ENCODE results near the gene ZBTB21.
A peak's percentile ranks its signal among the peaks of the same experiment; 100 is the strongest.
"Not testable (repeated sequence)": the region's sequence is repeated elsewhere in the genome, so short reads cannot be mapped to it uniquely, and the experiment has no call there.

ZBTB21 gene

DNA sequence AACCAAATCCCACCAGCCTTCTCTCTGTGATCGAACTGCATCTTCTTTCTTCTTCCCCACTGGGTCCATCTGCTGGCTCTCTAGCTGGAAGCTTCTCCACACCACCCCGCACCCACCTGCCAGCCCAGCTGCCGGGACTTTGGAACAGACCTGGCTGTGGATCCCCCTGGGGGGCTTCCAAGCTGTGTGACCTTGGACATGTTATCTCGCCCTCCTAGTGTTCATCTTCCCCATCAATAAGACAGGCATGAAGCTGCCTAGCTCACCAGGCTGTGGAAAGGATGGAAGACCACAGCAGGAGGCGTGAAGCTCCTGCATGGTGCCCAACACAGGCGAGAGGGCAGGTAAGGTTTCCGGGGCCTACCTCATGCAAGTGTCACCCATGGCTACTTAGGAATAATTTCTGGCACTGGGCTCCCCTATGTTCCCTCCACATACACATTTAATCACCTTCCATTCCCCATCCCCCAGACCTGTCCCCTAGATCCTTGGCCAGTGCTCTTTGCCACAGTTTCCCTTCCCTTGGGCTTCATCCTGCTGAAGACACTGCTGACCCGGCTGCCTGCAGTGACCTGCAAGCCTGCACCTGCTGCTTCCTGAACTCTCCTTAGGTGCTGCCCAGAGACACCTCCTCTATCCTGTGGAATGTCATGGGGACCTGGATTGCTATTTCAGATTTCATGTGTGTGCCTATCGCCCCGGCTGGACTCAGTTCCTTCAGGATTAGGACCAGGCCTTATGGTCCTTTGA, 43.1 kb downstream of the ZBTB21 start:
- no peak for ATAC-seq
- DNase-seq = no peak

DNA sequence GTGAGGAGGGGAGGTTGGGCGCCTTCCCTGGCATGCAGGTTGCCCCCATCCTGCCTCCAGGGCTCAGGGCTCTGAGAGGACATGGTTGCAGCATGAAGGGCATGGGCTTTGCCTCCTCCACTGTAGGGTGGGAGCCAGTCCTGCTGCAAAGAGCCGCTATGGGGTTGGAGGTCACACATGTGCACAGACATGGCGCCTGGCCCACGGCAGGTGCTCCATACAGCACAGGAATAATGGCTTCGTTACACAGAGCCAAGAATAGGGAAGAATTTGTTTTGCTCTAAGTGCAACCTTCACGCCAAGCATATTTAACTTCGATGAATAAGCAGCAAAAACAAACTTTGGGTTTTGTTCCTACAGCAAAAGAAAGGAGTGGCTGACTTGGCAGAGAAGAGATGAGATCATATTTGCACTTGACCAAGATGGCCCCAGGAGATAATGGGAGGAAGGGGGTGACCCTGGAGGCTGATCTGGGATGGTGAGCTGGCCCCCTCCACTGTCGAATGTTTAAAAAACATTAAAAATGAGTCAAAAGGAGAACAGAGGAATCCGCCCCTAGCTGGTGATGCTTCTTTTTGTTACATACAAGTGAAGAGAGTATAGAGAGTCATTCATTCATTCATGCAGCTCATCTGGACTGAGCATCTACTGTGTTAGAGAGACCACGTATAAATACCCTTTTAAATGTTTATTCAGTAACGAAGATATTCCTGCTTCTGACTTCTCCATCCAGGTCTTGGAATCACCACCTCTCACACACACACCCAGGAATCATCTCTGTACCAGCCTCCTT, 43.9 kb downstream of the ZBTB21 start:
- DNase-seq = no peak
- no peak for ATAC-seq

DNA sequence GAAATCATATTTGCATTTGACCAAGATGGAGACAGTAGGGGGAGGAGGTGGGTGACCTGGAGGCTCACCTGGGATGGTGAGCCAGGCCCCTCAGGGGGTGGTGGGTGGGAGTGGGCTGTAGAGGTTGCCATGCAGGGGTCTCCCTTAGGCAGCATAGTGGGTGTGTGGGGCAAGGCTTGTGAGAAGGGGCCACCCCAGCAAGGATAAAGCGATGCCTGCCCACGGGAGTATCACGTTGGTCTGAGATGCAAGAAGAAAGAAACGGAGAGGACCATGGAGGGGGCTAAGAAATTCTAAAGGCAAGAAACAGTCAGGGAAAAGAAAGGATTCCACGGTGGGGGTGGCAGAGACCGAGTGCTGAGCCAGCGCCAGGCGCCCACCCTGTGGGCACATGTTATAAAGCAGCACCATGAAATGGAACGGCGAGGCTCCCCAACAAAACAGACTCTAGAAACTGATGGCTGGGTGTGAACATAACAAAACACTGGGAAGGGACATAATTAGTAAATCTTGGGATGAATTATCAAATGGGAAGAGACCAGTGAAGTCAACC, 44.6 kb downstream of the ZBTB21 start:
- no peak for ATAC-seq
- DNase-seq = no peak

DNA sequence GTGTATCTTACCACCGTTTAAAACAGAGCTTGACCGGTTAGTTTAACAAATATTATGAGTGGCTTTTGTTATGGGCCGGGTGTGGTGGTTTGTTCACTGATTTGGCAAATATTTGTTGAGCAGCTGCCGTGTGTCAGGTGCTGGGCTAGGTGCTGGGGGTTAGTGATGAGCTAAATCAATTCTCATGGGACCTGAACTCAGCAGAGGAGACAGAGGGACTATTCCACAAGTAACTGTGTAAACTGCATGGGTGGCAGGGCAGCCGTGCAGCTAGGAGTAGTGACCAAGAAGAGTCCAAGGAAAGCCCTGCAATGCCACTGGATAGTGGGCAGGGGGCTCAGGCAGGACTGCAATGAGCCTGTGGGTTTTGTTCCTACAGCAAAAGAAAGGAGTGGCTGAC, 45.1 kb downstream of the ZBTB21 start:
- DNase-seq (no peak), ATAC-seq (no peak)

DNA sequence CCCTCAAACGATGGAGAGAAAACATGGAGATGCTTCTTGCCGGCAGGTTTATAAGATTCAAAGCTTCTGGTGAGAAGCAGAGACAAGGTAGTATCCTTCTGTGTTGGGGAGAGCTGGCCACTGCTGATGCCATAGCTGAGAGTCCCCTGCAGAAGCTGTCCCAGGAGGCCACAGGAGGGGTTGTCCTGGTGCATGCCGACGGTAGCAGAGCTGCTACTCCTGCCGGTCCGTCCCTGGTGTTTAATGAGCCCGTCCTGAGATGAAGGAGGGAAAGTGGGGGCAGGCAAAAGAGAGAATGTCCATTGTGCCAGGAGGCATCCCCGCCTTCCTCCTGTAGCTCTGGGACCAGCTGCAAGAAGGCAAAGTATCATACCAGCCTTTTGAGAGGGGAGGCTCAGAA, 46.0 kb downstream of the ZBTB21 start:
- DNase-seq (no peak), ATAC-seq (no peak)

DNA sequence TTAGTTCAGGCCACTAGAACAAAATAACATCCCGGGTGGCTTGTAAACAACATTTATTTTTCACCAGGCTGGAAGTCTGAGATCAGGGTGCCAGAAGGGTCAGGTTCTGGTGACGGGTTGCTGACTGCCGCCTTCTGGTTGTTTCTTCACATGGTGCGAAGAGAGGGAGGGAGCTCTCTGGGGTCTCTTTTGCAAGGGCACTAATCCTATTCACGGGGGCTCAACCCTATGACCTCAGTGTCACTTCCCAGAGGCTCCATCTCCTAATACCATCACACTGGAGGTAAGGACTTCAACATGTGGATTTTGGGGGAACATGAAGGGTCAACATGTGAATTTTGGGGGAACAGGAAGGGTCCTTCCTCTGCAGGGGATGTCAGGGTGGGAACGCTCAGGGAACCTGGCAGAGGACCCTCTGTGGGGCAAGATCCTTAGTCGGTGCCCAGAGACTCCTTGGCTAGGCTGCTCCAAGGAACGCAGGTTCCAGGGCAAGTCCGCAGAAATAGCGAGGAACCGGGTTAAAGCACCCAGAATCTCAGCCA, 47.7 kb downstream of the ZBTB21 start:
- no peak for ATAC-seq

DNA sequence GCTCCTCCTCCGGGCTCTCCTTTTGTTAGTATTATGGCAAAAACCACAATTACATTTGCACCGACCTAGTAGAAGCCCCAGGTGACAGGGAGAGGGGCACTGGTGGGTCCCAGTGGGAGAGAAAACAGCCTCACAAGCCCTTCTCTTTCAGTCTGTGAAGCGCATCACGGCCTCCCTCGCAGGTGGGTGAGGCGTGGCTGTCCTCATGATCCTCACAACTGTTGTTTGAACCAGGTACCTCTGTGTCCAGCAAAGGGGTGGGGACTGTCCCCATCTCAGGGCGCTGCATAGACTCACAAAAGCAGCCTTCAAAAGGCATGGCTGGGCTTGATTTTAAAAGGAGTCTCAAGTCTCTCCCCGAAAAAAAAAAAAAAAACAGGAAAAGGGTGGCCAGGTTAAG, 48.4 kb downstream of the ZBTB21 start:
- no peak for DNase-seq
- no peak for ATAC-seq

More for the DNA sequence above, 47.7 kb downstream of the ZBTB21 start:
- no peak for DNase-seq

DNA sequence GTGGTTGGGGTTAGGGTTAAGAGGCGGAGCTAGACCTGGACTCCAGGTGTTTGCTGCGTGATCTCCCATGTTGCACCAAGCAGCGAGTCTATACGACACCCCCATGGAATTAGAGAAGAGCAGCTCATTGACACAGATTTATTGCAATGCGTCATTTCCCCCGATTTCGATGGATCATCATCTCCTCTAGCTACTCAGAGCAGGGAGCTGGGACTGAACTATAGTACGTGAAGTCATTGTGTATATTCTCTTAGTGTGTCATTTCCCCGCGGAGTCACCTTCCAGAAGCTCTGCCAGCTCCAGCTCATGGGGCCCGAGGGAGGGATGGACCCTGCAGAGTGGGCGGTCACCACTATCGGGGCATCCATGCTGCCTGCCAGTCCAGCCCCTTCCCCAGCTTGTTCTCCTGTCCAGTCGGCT, 48.9 kb downstream of the ZBTB21 start:
- peak; percentile 20 for ATAC-seq
- DNase-seq = no peak

DNA sequence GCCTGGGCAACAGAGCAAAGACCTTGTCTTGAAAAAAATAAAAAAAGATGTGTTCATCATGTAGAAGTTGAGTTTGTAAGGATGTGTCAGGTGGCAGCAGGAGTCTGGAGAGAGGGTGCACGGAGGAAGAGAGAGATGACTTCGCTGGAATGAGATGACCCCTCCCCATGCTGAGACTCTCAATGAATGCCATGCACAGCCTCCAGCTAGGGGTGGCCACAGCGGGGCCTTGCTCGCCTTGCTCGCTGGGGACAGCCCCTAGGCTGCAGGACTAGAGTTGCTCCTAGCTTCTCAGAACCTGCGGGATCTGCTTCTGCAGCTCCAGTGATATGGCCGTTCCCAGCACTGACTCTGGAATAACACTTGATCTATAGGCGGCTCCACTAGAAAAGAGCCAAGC, 49.8 kb downstream of the ZBTB21 start:
- ATAC-seq = no peak
- DNase-seq = no peak

DNA sequence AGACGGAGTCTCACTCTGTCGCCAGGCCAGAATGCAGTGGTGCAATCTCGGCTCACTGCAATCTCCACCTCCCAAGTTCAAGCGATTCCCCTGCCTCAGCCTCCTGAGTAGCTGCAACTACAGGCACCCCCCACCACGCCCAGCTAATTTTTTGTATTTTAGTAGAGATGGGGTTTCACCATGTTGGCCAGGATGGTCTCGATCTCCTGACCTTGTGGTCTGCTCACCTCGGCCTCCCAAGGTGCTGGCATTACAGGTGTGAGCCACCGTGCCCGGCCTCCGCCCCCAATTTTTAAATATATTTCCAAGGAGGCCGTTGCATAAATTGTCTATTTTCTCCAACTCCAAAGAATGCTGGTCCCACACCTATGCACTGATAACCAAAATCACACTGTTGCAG, 50.5 kb downstream of the ZBTB21 start:
- DNase-seq, ATAC-seq: not testable (repeated sequence)

DNA sequence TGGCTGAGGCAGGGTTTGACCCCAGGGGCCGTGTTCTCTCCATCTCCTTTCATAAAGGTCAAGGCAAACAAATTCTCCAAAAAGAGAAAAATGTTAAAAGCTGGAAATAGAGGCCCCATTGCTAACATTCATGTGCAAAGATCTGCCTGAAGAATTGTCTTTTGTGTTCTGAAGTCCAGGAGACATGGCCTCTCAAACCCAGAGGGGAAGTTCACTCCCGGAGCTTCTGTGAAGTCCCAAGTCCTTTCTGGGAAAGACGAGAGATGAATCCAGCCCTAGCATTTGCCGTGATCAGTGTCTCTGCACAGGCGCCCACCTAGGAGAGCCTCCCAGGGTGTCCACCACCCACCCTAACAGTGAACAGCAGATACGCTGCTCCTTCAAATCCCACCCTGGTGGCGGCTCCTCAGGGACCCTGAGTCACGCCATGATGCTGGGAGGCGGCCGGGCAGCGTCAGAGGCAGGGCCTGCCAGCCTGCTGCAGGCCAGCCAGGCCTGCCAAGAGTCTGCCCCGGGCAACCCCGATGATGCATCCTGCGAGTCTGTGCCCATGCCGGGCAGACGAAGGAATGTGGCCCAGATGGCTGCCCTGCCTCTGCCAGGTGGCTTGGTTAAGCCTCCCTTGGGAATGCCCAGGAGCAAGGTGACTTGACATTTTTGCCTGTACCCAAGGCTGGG, 51.1 kb downstream of the ZBTB21 start:
- DNase-seq = no peak
- ATAC-seq = no peak

DNA sequence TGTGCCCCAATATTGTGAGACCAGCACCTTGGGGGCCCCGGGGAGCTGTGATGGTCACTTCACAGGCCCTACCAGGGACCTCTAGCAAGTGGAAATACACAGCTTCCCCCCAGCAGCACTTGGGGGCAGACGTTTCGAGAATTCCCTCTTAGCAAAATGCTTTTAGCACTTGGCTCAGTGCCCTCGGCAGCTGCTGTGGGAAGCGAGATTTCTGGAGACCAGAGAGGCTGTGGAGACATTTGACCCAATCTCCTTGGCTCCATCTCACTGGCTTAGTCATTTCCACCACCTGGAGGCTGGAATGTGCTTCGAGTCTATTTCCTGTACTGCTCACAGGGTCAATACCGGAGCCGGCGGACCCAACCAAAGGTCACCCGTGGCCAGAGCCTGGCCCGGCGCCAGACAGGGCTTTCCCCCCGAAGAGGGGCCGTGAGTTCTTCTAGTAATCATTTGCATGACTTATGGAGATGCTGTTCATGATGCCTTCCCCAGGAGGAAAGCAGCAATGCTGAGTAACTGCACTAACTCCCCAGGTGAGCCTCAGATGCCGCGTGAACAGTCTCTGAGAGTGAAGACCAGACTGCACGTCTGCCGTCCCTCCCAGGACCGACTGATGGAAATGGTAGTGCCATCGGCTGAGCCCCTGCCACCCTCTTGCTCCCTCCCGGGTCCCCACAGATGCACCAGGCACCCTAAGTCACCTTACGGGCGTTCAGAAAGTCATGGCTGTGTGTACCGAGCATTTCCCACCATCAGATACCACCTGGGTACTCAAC, 52.0 kb downstream of the ZBTB21 start:
- DNase-seq = no peak
- no peak for ATAC-seq

DNA sequence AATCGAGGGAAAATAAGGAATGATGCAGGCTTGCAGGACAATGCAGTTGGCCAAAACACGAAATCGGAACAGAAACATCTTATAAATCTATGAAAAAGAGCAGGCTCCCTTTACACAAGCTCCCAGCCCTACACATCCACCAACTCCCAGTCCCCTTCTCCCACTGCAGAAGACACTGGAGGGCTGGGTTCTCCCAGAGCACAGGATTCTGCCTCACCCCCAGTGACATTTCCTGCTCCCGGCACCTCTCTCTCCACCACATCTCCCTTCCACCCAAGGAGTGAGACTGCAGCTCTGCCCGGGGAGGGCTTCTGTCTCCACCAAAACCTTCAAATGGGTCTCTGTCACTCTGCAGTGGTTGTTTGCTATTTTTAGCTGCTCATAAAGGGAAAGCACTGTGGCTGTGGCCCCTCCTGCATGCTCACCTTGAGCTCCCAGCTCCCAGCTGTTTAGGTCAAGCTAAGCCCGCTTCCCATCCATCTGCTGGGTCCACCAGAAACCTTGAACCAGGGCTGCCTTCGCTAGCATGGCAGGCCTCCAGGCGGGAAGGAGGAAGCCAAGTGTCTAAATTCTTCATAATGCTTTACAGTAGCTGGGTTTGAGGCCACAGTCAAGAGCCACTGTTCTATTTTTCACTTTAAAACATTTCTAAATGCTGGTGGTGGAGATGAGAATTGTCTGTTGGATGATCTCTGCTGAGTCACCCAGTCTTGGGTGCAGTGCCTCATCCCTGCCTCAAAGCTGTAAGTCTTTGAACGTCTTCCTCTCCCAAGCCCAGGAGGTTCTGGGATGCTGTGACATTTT, 53.0 kb downstream of the ZBTB21 start:
- no peak for ATAC-seq
- no peak for DNase-seq

DNA sequence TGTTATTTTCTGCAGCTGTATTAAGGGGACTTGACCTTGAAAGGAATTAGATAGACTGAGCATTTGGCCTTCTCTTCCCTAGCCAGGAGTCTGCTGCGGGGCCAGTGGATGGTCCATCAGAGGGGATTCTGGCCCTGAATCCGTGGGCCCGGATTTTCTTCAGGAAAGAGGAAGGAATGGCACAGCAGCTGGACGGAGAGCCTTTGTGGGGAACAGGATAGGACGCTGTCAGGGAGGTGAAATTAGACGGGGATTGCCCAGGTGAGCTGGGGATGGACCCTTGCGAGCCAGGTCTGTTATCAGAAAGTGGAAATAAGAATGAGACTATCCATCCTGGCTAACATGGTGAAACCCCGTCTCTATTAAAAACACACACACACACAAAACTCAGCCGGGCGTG, 54.6 kb downstream of the ZBTB21 start:
- DNase-seq (no peak), ATAC-seq (no peak)

DNA sequence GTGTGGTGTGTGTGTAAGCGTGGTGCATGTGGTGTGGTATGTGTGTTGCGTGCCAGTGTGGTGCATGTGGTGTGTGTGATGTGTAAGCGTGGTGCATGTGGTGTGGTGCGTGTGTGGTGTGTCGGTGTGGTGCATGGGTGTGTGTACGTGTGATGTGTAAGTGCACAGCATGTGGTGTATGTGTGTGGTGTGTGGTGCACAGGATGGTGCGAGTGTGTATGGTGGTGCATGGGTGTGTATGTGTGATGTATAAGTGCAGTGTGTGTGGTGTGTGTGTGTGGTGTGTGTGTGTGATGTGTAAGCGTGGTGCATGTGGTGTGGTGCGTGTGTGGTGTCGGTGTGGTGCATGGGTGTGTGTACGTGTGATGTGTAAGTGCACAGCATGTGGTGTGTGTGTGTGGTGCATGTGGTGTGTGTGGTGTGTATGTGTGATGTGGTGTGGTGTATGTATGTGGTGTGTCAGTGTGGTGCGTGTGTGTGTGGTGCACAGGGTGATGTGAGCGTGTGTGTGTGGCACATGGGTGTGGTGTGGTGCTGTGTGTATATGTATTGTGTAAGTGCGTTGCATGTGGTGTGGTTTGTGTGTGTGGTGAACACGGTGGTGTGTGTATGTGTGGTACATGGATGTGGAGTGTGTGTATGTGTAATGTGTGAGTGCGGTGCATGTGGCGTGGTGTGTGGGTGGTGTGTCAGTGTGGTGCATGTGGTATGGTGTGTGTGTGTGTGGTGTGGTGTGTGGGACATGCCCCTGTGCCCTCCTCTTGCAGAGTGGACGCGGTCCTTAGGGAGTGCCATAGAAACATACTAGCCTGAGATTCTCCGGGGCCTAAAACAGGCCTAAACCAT, 55.3 kb downstream of the ZBTB21 start:
- no peak for DNase-seq
- no peak for ATAC-seq

DNA sequence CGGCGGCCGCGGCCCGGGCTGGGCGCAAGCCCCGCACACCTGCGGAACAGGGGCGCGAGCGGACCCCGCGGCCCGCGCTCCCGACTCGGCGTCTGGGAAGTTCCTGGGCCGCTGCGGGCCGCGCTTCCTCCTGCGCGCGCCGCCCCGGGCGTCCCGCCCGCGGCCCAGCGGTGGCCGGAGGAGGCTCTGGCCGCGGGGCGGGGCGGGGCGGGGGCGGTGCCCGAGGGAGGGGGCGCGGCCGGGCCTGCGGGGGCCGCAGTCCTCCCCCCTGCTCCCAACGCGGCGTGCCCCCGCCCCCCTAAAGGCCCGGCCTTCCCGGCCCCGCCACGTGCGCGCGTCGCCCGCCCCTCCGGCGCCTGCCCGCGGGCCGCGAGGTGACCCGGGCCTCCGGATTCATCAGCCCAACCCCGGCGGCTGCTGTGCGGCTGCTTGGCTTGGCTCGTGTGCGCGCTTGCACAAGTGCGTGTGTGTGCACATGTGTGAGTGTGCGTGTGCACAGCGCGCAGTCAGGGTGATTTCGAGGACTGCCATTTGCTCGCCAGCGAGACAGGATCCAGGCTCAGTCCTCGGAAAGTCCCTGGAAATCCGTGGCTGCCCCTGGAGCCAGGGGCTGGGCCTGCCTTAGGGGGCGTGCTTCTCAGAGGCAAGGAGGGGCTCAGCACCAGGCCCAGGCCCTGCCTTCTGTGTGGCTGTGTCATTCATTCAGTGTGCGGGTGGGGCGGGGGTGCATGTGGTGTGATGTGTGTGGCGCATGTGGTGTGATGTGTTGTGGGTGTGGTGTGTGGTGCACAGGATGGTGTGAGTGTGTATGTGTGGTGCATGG, 56.1 kb downstream of the ZBTB21 start, which contains the start of gene C2CD2:
C2CD2 (minus strand) TSS at position 188 of the 823 bp plus-strand sequence. CDS start 370 bp downstream, outside the sequence.
- peak; percentile 62 for ATAC-seq

DNA sequence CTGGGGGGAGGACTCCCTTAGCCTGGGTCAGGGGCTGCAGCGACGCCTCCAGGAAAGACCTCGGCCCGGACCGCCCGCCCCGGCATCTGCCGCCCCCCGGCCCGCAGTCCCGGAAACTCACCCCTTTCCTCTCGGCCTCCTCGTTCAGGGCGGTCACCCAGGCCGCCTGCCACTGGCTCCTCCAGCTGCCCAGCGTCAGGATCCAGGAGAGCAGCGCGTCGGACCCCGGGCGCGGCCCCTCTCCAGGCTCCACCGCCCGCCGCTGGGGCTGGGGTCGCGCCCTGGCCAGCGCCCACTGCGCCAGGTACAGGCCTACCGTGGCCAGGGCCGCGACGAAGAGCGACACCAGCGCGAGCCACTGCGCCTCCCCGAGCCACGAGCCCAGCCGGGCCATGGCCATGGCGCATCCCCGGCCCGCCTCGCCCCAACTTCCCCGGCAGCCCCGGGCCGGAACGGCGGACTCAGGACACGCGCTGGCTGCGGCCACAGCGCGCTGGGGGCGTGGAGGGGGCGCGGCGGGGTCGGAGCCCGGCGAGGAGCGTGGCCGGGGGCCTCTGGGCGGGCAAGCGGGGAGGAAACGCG, 56.8 kb downstream of the ZBTB21 start:
- DNase-seq = no peak

More for the DNA sequence above, 56.1 kb downstream of the ZBTB21 start, which contains the start of gene C2CD2:
- DNase-seq = peak; percentile 47

DNA sequence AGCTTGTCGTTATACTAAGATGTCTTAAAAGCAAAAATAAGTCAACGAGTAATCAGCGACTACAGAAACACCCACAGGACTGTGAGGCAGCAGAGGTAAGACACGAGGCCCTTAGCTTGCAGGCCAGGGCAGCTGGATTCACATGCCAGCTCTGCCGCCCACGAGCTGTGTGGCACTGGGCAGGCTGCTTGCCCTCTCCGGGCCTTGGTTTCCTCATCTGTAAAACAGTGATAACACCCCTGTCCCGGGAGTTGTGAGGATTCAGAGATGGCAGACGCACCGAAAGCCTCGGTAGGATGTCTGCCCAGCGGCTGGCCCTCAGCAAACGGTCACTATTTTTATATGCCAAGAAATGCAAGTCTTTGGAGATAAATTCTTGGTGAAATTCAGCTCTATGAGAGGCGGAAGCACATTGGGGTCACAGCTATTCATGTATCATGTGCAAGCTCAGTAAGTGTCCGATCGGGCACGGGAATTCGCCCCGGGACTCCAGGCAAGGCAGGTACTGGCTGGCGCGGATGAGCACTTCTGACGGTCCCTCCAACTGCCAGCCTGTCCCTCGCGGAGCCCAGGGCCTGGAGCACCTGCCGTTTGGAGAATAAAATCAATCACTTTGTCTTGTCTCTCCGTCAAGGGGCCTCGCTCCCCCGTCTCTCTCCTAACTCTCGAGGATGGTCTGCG, 57.5 kb downstream of the ZBTB21 start:
- no peak for ATAC-seq
- DNase-seq = no peak

More for the DNA sequence above, 56.8 kb downstream of the ZBTB21 start:
- peak; percentile 19 for ATAC-seq

Data from stimulated activated naive CD8-positive, alpha-beta T cell treated with anti-CD3 and anti-CD28 coated beads, Interleukin-15, Interleukin-2, amounts not matched to agents 100 U/mL and 50 U/mL, for 24 hours (primary cell).